PC-9 (cell line): ENCODE data around the gene SERINC5.

ENCODE experiments used
- EZH2 ChIP-seq: fragments of 200-600 bp; sonication (generic); IDR thresholded peaks from 2 replicates; pipeline ENCODE4 v1.8.0; 2017; ENCODE audit warnings: antibody characterized with exemption, low read depth
- TF ChIP-seq, protein P1 (sequence below): fragments of 200-600 bp; sonication (generic); conservative IDR thresholded peaks from 2 replicates; pipeline ENCODE4 v1.6.1; 2017; ENCODE audit warnings: mixed run types, antibody characterized with exemption, mild to moderate bottlenecking, moderate library complexity

DNA sequence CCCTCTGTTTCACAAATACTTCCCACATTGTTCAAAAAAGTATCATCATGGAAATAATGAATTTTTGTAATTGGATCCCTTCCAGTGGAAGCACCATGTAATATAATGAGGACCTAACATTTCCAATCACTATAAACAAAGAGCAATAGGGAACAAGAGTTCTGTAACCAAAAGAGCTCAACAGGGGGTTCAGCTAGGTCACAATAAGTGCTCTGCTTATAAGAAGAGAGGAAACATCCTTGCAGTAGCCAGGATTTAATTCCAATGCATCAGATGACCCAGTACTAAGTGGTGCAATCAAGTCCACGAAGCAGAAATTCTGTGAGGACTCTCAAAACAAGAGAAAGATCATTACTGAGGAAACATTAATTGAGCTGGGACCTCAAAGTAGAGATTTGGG is 5.9 kb downstream of the SERINC5 start:
- TF ChIP-seq, protein P1, sequence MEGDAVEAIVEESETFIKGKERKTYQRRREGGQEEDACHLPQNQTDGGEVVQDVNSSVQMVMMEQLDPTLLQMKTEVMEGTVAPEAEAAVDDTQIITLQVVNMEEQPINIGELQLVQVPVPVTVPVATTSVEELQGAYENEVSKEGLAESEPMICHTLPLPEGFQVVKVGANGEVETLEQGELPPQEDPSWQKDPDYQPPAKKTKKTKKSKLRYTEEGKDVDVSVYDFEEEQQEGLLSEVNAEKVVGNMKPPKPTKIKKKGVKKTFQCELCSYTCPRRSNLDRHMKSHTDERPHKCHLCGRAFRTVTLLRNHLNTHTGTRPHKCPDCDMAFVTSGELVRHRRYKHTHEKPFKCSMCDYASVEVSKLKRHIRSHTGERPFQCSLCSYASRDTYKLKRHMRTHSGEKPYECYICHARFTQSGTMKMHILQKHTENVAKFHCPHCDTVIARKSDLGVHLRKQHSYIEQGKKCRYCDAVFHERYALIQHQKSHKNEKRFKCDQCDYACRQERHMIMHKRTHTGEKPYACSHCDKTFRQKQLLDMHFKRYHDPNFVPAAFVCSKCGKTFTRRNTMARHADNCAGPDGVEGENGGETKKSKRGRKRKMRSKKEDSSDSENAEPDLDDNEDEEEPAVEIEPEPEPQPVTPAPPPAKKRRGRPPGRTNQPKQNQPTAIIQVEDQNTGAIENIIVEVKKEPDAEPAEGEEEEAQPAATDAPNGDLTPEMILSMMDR = no peak
- no peak for TF ChIP-seq EZH2
